Vagina (tissue), 2 donors: ENCODE data around the gene KRTAP10-3.

Source experiments
- CTCF ChIP-seq, 3 experiments: fragments of 450-650 bp in 2 of 3; fragments of 200-600 bp in 1 of 3; sonication (generic) in 1 of 3; IDR thresholded peaks; one replicate each; pipeline ENCODE4 v1.5.1; 2017 to 2019; ENCODE audit warnings: antibody characterized with exemption in 3 of 3, mild to moderate bottlenecking in 2 of 3, moderate library complexity in 2 of 3
- POLR2A ChIP-seq, 2 donors: fragments of 450-650 bp; IDR thresholded peaks; one replicate each; pipeline ENCODE4 v1.6.1; 2017; ENCODE audit warnings: antibody characterized with exemption in 2 of 2, mild to moderate bottlenecking in 2 of 2, moderate library complexity in 2 of 2
- POLR2AphosphoS5 ChIP-seq, 2 donors: sonication (generic); formaldehyde crosslinking; IDR thresholded peaks; one replicate each; pipeline ENCODE4 v1.9.0; 2017; ENCODE audit warnings: antibody characterized with exemption in 2 of 2, mild to moderate bottlenecking in 2 of 2, low read depth in 1 of 2; ENCODE audit not compliant: insufficient read depth in 1 of 2

- TF ChIP-seq POLR2A (IDR thresholded peaks at IDR 0.05), result no peak
- TF ChIP-seq CTCF (IDR thresholded peaks at IDR 0.05), result no peak
- TF ChIP-seq POLR2AphosphoS5 (IDR thresholded peaks at IDR 0.05; ENCODE audit: insufficient read depth in 1 of 2, low read depth in 1 of 2), result no peak
These were observed 31.7 kb upstream of the KRTAP10-3 start for GRCh38 chr21:44590311-44590721.
